VCaP (cell line): ENCODE results near the gene TMEM26.

ENCODE experiments used
- H3K27ac ChIP-seq: fragments of 450-650 bp; 2 replicates; pipeline ENCODE4 v1.5.1; 2017
- TF ChIP-seq, protein P1 (sequence below): fragments of 450-650 bp; conservative IDR thresholded peaks from 2 replicates; pipeline ENCODE4 v1.5.1; 2017; ENCODE audit warnings: mild to moderate bottlenecking, moderate library complexity

Gene TMEM26

DNA sequence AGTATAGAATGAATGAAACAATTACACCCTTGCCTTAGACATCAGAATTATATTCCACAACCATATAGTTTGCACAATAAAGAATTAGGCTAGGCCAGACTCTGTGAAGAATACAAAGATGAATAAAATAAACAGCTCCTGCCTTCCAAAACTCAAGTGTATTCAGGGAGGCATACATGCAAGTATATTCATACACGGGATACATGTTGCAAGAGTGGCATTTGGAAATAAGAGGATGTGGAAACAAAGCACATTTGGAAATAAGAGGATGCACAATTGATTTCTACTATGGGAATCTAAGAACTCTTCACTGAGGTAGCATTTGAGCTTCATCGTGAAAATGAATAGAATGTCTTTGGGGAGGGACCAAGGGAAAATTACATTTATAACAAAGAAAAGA lies 27.0 kb upstream of the TMEM26 start:
- TF ChIP-seq, protein P1, sequence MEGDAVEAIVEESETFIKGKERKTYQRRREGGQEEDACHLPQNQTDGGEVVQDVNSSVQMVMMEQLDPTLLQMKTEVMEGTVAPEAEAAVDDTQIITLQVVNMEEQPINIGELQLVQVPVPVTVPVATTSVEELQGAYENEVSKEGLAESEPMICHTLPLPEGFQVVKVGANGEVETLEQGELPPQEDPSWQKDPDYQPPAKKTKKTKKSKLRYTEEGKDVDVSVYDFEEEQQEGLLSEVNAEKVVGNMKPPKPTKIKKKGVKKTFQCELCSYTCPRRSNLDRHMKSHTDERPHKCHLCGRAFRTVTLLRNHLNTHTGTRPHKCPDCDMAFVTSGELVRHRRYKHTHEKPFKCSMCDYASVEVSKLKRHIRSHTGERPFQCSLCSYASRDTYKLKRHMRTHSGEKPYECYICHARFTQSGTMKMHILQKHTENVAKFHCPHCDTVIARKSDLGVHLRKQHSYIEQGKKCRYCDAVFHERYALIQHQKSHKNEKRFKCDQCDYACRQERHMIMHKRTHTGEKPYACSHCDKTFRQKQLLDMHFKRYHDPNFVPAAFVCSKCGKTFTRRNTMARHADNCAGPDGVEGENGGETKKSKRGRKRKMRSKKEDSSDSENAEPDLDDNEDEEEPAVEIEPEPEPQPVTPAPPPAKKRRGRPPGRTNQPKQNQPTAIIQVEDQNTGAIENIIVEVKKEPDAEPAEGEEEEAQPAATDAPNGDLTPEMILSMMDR = no peak
- no peak overlapping the region for H3K27ac ChIP-seq

DNA sequence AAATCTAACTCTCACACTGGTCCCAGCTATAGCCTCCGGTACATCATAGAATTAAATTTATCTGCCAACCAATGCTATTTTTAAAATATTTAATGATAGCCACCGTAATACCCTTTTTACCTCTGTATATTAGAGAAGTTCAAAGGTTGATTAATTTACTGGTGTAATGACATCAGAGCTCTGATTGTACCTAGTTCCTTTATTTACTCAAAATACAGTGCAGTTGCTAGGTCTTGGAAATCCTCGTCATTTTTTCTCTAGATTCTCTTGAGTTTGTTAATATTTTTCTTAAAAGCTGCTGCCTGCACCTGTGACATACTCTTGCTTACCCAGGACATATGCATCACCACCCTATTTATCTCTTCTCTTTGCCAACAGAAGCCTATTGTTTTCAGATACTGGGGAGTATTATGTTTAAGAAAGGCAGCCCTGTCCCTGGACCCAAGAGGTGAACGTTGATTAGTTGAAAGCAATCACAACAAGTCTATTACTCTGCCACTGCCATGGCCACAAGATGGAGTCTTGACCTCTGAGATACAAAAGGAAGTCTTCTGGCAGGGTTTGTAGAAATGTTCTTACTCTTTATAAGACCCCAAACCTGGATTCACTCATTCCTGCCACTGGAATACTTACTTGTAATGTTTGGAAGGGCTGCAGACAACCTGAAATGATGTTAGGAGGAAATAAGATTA lies 25.6 kb upstream of the TMEM26 start:
- TF ChIP-seq, protein P1 = peak; percentile 26; the same call in 1 of the 2 replicates
- H3K27ac ChIP-seq = no peak overlapping the region

DNA sequence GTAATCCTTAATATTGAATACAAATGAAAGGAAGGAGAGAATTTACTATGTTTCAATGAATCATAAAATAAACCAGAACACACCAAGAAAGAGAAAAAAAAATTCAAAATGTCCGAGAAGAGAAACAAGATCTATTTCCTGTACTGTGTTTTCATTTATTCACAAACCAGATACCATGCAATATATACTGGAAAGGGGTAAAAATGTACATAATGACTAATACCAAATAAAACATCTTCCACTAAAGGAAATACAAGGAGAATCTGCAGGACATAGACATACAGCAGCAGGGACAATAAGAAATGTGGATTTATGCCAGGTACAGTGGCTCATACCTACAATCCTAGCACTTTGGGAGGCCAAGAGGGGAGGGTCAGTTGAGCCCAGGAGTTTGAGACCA lies 24.3 kb upstream of the TMEM26 start:
- TF ChIP-seq, protein P1 = no peak
- no peak overlapping the region for H3K27ac ChIP-seq

DNA sequence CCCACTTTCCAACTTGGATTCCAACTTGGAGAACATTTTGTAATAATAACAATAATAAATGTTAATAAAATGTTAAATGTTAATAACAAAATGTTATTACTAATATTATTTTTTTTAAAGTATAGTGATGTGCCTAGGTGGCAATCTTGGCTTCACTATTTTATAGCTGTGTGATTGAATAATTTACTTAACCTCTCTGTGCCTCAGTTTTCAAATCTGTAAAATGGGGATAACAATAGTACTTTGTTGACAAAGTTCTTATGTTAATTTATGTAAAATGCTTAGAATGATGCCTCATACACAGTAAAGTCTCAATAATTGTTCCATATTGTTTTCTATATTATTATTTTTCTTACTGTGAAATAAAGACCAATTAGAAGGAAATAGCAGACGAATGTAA lies 23.3 kb upstream of the TMEM26 start:
- TF ChIP-seq, protein P1 = no peak
- H3K27ac ChIP-seq = no peak overlapping the region

DNA sequence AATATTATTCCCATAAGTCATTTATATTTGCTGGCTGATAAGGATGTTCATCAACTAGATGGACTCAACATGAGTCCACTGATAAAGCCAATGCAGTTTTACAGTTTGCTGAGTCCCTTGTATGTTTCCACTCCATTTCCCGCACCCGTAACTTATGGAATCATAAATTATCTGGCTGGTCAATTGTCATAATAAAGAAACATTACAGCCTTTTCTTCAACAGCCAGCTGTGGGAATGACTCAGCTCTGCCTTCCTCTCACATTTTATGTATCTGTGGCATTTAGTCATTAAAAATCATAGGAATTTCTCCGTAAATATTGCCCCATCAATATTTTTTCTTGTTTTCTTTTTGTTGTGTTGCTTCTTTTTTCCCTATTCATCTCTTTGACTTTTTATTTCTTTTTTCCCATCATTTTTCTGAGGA lies 22.3 kb upstream of the TMEM26 start:
- TF ChIP-seq, protein P1 = no peak
- no peak overlapping the region for H3K27ac ChIP-seq

DNA sequence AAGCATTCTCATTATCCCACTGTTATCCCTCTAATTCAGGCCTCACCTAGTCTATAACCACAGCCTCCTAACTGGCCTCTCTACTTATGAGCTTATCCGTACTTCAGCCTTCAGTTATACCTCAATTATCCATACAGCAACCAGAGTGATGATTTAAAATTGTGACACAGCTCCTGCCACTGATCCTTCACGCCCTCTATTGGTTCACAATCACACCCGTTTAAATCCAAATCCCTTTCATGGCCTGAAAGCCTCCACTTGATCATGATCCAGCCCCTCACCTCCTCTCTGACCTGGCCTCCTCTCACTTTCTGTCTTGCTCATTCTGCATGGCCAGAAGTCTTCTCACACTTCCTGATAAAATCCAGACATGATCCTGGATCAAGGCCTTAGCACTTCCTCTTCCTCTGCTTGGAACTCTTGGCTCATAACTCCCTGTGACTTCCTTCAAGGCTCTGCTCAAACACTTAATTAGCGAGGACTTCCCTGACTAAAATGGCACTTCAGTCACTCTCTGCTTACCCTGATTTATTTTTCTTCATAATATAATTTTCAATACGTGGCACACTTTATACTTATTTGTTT lies 19.0 kb upstream of the TMEM26 start:
- no peak overlapping the region for H3K27ac ChIP-seq
- TF ChIP-seq, protein P1 = no peak

DNA sequence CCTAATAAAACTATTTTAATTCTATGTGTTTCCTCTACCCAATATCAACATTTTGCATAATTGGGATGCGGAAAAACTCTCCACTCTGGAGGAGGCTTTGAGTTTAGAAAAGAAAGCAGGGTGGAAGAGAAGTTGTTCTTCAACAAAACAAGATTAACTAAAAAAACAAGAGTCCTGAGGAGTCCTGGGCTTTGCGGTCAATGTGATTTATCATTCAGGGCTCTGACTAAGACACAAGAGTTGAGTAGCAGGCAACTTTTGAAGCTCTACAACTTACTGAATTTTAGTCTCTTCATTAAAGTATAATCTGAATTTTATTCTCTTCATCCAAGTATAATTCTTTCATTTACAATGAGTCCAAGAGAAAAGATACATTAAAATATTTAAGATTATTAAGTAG lies 18.3 kb upstream of the TMEM26 start:
- H3K27ac ChIP-seq = no peak overlapping the region
- TF ChIP-seq, protein P1 = no peak
